ENCODE measurements around the gene DNASE1L1.

DNA sequence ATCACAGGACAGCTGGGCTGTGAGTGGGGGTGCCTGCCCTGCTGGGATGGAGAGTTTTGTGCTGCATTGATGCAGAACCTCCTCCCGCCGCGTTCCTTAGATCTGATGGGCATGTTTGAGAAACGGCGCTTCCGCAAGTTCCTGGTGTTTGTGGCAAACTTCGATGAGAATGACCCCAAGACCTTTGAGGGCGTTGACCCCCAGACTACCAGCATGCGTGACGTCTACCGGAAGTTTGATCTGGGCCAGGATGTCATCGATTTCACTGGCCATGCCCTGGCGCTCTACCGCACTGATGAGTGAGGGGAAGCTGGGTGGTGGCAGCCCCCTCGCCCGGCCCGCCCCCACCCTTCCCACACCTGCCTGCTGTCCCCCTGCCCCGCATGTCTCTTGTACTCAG, 30.8 kb upstream of the DNASE1L1 start:
- TF ChIP-seq, protein P1, sequence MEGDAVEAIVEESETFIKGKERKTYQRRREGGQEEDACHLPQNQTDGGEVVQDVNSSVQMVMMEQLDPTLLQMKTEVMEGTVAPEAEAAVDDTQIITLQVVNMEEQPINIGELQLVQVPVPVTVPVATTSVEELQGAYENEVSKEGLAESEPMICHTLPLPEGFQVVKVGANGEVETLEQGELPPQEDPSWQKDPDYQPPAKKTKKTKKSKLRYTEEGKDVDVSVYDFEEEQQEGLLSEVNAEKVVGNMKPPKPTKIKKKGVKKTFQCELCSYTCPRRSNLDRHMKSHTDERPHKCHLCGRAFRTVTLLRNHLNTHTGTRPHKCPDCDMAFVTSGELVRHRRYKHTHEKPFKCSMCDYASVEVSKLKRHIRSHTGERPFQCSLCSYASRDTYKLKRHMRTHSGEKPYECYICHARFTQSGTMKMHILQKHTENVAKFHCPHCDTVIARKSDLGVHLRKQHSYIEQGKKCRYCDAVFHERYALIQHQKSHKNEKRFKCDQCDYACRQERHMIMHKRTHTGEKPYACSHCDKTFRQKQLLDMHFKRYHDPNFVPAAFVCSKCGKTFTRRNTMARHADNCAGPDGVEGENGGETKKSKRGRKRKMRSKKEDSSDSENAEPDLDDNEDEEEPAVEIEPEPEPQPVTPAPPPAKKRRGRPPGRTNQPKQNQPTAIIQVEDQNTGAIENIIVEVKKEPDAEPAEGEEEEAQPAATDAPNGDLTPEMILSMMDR (IDR thresholded peaks at IDR 0.05; ENCODE audit: low read depth, low read length), result no peak
- TF ChIP-seq POLR2A (IDR thresholded peaks at IDR 0.05; ENCODE audit: extremely low read depth, insufficient read length) (no peak), MYC (IDR thresholded peaks at IDR 0.05; ENCODE audit: low read depth, low read length) (no peak)
